HG03457 (cell line): ENCODE data around the gene RRP1.

Experiments
- ATAC-seq: cut with Tn5 transposase; IDR thresholded peaks from one replicate; pipeline ENCODE4 v1.9.1; 2021; ENCODE audit warnings: moderate number of reproducible peaks; ENCODE audit not compliant: unreplicated experiment

RRP1 gene, protein sequence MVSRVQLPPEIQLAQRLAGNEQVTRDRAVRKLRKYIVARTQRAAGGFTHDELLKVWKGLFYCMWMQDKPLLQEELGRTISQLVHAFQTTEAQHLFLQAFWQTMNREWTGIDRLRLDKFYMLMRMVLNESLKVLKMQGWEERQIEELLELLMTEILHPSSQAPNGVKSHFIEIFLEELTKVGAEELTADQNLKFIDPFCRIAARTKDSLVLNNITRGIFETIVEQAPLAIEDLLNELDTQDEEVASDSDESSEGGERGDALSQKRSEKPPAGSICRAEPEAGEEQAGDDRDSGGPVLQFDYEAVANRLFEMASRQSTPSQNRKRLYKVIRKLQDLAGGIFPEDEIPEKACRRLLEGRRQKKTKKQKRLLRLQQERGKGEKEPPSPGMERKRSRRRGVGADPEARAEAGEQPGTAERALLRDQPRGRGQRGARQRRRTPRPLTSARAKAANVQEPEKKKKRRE

DNA sequence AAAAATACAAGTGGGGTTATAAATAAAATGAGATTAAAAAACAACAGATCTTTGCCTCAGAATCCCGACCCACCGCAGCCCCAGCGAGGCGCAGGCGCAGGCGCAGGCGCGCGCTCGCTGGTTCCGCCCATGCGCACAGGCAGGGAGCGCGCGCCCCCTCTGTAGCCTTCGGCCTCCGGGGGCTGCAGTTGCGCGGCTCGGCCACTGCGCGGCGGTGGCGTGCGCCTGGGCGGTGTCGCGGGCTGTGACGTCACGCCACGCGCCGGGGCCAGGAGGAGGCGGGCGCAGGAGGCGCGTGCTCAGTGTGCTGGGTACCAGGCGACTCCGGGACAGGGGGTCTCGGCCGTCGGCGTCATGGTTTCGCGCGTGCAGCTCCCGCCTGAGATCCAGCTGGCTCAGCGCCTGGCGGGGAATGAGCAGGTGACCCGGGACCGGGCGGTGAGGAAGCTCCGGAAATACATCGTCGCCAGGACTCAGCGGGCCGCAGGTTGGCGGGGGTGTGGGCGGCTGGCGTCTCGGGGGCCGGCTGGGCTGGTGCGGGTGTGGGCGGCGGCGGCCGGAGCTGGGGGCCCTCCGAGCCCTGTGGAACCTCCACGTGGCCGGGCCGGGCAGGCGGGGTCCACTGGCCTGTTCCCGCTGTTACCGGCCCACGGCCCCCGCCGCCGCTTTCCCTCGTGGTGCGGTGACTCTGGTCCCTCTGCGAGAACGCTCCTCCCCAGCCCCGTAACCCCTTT is at the start of gene RRP1:
Gene RRP1, plus strand, starts transcription at position 302 of the 734 bp plus-strand sequence. Its CDS starts 53 bp downstream, at position 355.
- peak; percentile 59 for ATAC-seq

DNA sequence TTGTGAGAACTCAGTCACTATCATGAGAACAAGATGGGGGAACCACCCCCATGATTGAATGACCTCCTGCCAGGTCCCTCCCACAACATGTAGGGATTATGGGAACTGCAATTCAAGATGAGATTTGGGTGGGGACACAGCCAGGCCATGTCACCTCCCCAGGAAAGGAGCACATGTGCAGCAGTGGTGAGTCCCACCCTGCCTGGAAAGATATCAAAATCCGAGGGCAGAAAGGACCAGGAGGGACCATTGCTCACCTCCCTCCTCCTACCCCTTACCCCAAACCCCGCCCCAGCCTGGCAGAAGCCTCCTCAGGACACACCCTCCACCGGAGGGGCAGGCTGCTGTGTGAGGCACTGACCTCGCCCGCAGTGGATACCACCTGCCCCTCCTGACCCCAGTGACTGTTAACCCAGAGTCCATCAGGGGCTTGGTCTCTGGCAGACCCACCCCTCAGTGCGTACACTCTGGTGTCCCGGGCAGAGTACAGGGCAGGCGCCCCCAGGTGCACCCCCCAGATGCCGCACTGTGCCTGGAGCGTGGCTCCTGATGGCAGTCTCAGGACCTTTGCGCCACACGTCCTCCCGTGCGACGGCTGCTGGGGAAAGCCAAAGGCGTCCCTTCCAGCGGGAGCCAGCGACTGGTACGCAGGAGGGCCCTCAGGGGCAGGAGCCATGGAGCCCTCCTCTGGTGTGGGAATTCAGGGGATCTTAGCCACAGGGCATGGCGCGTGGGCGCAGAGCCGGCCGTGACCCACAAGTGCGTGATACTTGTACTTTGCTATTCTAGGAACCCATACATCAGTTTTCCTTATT is 49.5 kb upstream of the RRP1 start:
- no peak for ATAC-seq

DNA sequence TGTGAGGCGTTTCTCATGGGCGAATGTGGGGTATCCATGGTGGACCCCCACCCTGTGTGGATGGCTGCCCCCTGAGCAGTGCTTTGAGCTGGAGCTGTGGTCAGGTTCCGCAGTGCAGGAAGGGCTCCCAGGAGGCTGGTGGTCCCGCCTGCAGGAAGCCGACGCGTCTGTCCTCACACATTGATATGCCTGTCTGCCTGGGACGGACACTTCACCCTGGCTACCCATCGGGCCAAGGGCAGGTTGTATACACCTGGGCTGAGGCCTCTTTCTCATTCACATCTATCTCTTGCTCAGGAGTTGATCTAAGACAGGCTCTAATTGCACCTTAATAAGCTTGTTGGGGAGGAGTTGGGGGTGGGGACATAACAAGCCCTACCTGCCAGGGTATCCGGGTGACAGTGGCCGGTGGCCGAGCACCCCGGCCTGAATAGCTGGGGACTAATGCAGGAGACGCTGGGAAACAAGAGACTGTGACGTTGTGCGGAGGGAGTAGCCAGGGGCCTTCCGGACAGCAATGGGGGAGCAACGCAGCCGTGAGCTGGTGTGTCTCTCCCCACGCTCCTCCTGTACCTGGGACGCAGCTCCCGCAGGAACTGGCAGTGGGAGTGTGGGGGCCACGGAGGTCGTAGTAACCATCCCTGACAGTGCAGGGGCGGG is 48.8 kb upstream of the RRP1 start:
- no peak for ATAC-seq

DNA sequence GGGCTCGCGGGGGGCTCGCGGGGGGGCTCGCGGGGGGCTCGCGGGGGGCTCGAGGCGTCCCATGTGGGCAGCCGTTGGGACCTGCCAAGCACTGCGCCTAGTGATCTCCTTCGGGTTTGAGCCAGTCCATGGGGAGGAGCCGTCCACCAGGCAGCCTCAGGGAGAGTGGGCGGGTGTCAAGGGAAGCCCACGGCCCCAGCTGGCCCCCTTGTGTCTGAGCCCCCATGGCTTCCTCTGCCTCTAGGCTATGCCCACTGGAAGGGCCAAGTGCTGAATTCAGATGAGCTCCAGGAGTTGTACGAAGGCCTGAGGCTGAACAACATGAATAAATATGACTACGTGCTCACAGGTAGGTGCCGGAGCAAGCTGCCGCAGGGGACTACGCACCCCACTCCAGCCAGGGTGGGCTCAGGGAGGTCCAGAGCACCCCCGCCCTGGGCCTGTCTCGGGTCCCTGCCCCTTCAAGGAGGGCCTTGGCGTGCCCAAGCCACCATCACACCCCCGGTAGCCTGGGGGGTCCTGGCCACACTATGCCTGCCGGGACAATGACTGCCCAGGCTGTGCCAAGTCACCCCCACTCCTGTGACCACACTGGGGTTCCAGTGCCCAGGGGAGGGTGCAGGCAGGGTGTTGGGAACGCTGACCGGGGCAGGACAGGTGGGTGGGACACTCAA is 47.8 kb upstream of the RRP1 start:
- no peak for ATAC-seq

DNA sequence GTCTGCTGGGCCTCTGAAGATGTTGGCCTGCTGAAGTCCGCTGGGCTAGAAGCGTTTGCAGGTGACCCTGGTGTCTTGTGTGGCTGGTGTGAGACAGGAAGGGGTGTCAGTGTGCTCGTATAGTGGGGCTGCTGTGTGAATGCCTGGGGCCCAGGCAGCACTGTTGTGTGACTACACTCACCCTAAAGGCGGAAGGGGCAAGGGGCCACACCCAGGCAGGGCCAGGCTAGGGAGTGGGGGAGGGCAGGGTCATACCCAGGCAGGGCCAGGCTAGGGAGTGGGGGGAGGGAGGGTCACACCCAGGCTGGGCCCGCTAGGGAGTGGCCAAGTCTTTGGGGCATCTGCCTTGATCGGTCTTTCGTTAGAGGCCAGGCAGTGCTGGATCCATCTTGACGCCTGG is 45.4 kb upstream of the RRP1 start:
- ATAC-seq = no peak

DNA sequence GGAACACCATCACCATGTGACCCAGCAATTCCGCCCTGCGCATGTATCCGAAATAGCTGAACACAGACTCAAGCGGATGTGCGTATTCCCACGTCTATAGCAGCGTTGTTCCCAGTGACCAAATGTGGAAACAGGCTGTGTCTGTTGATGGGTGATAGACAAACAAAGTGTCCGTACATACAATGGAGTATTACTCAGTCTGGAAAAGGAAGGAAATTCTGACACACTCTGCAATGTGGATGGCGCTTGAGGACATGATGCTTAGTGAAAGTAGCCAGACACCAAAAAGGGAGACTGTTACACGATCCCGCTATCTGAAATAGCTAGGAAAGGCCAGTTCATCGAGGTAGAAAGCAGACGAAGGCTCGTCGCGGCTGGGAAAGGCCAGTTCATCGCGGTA is 44.7 kb upstream of the RRP1 start:
- ATAC-seq = no peak

DNA sequence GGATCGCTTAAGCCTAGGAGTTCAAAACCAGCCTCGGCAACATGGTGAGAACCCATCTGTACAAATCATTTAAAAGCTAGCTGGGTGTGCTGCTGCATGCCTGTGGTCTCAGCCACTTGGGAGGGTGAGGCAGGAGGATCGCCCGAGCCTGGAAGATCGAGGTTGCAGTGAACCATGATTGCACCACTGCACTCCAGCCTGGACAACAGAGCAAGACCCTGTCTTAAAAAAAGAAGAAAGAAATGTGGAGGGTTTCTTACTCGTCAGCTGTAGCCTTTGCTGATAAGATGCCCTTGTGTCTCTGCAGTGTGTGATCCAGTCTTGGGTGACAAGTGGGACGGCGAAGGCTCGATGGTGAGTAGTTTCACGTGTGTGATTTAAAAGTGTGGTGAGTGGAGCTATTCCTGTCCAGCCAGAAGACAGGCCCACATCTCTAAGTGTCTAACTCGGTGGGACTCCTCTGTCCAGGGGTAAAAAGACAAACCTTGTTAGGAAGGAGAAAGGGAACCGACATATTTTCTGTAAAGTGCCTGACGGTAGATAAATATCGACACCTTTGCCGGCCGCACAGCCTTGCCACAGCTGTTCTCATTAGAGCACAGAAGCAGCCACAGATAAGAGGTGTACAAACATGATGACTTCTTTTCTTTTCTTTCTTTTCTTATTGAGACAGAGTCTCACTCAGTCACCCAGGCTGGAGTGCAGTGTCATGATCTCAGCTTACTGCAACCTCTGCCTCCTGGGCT is 43.4 kb upstream of the RRP1 start:
- no peak for ATAC-seq

DNA sequence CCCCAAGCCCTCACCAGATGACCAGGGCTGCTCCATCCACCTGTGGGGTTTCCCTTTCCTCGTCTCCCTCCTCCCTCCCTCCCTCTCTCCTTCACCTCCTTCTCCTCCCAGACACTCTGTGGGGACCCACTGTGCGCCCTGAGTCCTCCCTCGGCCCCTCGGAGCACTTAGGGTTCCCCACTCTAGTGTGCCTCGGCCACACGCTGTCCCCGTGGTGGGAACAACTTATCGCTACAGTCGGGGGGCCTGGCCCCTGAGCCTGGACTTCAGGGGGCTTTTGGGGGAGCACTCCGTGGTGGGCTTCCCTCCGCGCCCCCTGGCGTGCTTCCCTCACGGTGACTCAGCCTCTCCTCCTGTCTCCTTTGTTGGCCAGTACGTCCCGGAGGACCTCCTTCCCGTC is 40.8 kb upstream of the RRP1 start:
- ATAC-seq = no peak

DNA sequence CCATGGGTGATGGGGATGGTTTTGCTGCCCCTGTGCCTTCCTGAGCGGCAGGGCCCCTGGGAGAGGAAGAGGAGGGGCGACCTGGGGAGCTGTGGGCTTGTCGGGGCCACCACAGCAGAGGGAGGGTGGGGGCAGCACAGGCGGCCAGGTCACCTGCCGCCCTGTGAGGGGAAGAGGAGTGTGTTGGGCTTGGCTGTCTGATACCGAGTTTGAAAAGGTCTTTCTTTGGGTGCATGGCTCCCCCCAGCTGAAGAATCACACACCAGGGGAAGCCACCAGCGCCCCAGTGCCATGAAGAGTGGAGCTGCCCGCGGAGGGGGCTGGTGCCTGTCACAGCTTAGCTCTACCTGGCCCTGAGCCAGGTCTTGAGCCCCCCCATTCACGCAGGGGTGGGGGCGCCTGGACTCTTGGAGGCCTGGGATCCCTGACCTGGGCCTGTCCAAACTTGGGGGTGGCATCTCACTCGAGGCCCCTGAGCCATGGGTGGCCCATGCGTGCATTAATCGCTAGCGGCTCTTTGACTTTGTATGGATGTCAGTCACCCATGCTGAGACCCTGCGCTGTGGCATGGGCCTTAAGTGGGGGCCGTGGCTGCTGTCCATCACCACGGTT is 39.6 kb upstream of the RRP1 start:
- ATAC-seq = no peak

DNA sequence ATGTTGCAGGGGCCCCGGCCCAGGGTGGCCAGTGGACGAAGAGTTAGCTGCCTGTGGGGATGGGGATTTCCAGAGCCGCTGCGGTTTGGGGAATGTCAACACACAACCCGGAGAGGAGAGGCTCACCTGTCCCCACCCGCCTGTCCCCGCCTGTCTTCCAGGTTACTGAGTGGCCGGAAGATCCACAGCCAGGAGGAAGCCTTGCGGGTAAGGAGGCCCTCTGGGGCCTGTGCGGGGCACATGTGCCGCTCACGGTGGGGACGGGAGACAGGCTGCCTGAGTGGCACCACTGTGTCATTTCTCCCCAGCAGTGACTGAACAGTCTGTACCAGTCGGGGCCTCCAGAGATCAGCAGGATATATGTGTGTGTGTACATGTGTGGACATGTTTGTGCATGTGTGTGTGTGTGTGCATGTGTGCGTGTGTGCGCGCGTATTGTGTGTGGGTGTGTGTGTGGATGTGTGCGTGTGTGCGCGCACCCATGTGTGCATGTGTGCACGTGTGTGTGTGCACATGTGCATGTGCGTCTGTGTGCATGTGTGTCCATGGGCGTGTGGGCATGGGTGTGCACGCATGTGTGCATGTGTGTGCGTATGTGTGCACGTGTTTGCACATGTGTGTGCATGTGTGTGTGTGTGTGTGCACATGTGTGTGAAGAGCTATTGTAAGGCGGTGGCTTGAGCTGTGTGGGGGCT is 38.9 kb upstream of the RRP1 start:
- ATAC-seq = no peak

DNA sequence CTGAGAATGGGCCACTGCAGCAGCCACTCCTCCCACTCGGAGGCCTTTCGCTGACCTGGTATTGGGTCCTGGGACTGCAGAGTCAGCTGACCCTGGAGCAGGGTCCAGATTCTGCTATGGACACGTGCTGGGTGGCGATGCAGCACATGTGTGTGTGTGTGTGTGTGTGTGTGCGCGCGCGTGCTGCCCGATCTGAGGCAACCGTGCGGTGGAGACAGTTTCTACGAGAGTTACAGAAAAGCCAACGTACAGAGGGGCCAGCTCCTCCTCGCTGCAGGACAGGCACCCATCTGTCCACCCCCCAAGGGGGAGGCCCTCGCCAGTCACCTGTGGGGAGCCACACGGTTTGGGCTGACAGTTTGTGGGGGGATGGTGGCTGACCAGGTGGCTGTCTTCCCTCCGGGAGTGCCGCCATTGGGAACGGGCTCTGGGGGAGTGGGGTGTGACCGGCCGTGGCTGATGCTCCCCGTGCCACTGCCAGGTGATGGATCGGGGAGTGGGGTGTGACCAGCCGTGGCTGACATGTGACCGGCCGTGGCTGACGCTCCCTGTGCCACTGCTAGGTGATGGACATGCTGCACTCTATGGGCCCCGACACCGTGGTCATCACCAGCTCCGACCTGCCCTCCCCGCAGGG is 37.3 kb upstream of the RRP1 start:
- no peak for ATAC-seq

DNA sequence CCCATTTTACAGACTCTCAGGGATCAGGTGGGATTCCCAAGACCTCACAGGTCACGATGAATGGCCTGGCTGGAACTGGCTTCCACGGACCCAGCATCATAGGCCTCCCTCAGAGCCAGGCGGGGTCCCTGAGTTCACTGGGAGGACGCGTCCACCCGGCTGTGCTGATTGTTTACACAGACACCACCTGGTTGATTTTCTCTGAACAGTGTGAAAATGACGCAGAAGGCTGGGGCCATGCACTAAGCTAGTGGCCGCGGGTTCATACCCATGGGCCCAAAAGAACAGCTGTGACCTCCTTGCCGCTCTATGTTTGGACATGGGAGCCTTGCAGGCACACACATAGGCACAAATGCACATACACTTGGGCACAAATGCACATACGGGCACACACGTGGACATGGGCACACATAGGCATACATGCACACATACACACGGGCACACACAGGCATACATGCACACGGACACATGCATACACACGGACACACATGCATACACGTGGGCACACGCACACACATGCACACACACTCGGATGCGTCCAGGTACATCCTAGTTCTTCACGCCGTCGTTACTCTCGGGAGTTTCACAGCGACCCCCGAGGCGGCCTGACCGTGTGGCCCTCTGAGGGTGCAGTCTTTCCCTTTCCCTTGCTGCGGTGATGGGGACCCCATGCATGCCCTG is 36.5 kb upstream of the RRP1 start:
- ATAC-seq = no peak

DNA sequence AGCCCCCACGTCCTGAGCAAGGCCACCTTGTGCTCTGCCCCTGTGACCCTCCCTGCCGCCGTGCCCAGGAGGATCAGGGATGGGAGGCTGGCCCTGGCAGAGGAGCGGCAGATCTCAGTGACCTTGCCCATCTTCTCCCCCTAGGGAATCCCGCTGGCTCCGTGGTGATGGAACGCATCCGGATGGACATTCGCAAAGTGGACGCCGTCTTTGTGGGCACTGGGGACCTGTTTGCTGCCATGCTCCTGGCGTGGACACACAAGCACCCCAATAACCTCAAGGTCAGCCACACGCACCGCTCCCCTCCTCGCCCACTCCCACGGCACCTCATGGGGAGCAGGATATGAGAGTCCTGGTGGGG is 36.0 kb upstream of the RRP1 start:
- ATAC-seq = no peak

DNA sequence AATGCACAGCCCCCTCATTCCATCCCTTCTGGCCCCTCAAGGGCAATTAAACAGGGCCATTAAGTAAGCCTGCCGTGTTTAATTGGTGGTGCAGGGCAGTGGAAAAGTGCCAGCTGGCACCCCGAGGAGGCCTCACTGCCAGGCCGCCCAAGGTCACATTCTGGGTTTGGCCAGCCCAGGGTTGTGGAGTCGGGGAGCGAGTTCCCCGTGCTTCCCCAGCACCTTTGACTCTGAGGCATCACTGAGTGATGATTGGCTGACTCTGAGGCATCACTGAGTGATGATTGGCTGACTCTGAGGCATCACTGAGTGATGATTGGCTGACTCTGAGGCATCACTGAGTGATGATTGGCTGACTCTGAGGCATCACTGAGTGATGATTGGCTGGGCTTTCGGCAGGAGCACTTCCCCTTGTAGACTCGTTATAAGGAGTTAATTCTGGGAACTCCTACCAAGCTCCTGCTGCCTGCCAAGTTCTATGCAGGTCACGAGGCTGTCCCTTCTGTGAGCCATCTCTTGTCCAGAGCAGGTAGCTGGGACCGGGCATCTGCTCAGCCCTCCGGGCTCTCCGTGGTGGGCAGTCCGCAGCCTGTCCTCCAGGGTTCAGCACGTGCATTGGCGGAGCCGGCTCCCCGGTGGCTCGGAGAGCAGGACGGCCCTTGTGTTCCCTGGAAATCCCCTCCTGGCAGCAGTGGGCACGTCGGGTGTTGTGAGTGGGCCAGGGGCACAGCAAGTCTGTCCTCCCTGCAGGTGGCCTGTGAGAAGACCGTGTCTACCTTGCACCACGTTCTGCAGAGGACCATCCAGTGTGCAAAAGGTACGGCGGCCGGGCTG is 34.2 kb upstream of the RRP1 start:
- ATAC-seq = no peak

DNA sequence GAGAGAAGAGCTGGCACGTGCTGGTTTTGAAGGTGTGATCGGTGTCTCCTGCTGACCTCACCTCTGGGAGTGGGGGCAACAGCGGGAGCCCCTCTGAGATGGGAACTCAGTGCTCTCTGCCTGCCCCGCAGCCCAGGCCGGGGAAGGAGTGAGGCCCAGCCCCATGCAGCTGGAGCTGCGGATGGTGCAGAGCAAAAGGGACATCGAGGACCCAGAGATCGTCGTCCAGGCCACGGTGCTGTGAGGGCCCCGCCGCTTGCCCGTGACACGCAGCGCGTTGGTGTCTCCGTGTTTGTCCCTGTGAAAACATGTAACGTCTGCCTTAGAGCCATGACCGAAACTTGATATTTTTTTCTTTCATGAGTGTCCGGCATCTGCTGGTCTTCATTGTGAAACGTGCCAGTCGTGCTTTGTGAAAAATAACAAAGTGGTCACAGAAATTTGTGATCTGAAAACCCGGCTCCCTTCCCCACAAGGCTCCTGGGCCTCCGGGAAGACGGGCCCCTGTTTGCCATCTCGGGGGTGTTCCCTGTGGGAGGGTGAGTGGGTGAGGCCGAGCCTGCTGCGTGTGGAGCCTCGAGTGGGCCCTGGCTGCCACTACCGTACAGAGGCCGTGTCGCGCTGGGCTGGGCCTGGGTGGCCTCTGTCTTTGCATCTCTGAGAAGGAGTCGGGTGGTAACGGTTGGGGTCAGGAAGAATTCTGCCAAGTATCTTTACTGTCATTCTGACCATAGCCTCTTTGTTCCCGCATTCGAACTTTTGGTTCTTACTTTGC is 33.4 kb upstream of the RRP1 start:
- ATAC-seq = no peak

DNA sequence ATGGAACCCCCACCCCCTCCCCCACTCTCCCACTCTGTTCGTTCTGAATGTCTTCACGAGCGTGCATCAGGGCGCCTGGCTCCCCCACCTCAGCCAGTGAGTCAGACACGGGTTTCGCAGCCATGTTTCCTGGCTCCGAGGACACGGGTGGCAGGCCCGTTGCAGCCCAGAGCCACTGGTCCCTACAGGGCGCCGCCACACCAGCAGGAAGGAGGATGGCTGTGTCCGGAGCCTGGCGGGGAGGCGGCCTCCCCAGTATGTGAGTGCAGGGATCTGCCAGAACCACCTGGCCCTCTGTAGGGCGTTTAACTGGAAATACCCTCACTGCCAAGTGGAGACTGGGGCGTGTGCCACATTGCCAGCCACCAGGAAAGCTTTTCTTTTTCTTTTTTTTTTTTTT is 31.8 kb upstream of the RRP1 start:
- ATAC-seq = no peak
